Prostate gland (tissue), 2 donors: ENCODE results near the gene FXYD2.

Source experiments
- CTCF ChIP-seq, 4 experiments: fragments of 200-600 bp in 2 of 4; fragments of 450-650 bp in 2 of 4; sonication (generic) in 2 of 4; IDR thresholded peaks; 1 replicate in 3 of 4; 2 replicates in 1 of 4; pipeline ENCODE4 v1.5.1; 2016 to 2019; ENCODE audit warnings: antibody characterized with exemption in 4 of 4, mild to moderate bottlenecking in 2 of 4, moderate library complexity in 2 of 4
- POLR2A ChIP-seq: fragments of 450-650 bp; IDR thresholded peaks from one replicate; pipeline ENCODE4 v1.6.1; 2016; ENCODE audit warnings: antibody characterized with exemption, mild to moderate bottlenecking
- POLR2AphosphoS5 ChIP-seq: sonication (generic); formaldehyde crosslinking; IDR thresholded peaks from one replicate; pipeline ENCODE4 v1.6.1; 2017; ENCODE audit warnings: antibody characterized with exemption

GRCh38 chr11:117814766-117815261, 9.7 kb downstream of the FXYD2 start:
- TF ChIP-seq POLR2AphosphoS5 (peak; percentile 71), CTCF (IDR thresholded peaks at IDR 0.05) (no peak), POLR2A (no peak)
